ENCODE results near the gene ADGRV1.

Gene ADGRV1

GRCh38 chr5:91072881-91073280 is 514.3 kb downstream of the ADGRV1 start:
- TF ChIP-seq POLR2AphosphoS5 (IDR thresholded peaks at IDR 0.05; ENCODE audit: low read depth, low read length) = no peak
- TF ChIP-seq REST (IDR thresholded peaks at IDR 0.05; ENCODE audit: insufficient read depth in 1 of 2, low read depth in 2 of 2, low read length in 2 of 2) = no peak
- no peak for TF ChIP-seq SIN3A (IDR thresholded peaks at IDR 0.05; ENCODE audit: borderline replicate concordance, insufficient read depth, low read length)
- no peak for TF ChIP-seq TAF1 (IDR thresholded peaks at IDR 0.05; ENCODE audit: borderline replicate concordance, insufficient read depth, low read length)
- TF ChIP-seq FOXP2 (optimal IDR thresholded peaks at IDR 0.05; ENCODE audit: borderline replicate concordance, extremely low read depth, extremely low read length, insufficient read depth) = no peak

GRCh38 chr5:91074615-91075014 is 516.0 kb downstream of the ADGRV1 start:
- TF ChIP-seq POLR2AphosphoS5 (IDR thresholded peaks at IDR 0.05; ENCODE audit: low read depth, low read length) = no peak
- no peak for TF ChIP-seq SIN3A (IDR thresholded peaks at IDR 0.05; ENCODE audit: borderline replicate concordance, insufficient read depth, low read length)
- TF ChIP-seq REST (IDR thresholded peaks at IDR 0.05; ENCODE audit: insufficient read depth in 1 of 2, low read depth in 2 of 2, low read length in 2 of 2) = no peak
- TF ChIP-seq TAF1 (IDR thresholded peaks at IDR 0.05; ENCODE audit: borderline replicate concordance, insufficient read depth, low read length) = no peak
- TF ChIP-seq FOXP2 (optimal IDR thresholded peaks at IDR 0.05; ENCODE audit: borderline replicate concordance, extremely low read depth, extremely low read length, insufficient read depth) = no peak

- TF ChIP-seq REST (IDR thresholded peaks at IDR 0.05; ENCODE audit: insufficient read depth in 1 of 2, low read depth in 2 of 2, low read length in 2 of 2) = no peak
- TF ChIP-seq TAF1 (IDR thresholded peaks at IDR 0.05; ENCODE audit: borderline replicate concordance, insufficient read depth, low read length) = no peak
- no peak for TF ChIP-seq POLR2AphosphoS5 (IDR thresholded peaks at IDR 0.05; ENCODE audit: low read depth, low read length)
- no peak for TF ChIP-seq SIN3A (IDR thresholded peaks at IDR 0.05; ENCODE audit: borderline replicate concordance, insufficient read depth, low read length)
- no peak for TF ChIP-seq FOXP2 (optimal IDR thresholded peaks at IDR 0.05; ENCODE audit: borderline replicate concordance, extremely low read depth, extremely low read length, insufficient read depth)
Observed at GRCh38 chr5:91076138-91076537, 517.5 kb downstream of the ADGRV1 start.

GRCh38 chr5:91077623-91078022 is 519.0 kb downstream of the ADGRV1 start:
- TF ChIP-seq FOXP2 (optimal IDR thresholded peaks at IDR 0.05; ENCODE audit: borderline replicate concordance, extremely low read depth, extremely low read length, insufficient read depth) (no peak), SIN3A (IDR thresholded peaks at IDR 0.05; ENCODE audit: borderline replicate concordance, insufficient read depth, low read length) (no peak), TAF1 (IDR thresholded peaks at IDR 0.05; ENCODE audit: borderline replicate concordance, insufficient read depth, low read length) (no peak), POLR2AphosphoS5 (IDR thresholded peaks at IDR 0.05; ENCODE audit: low read depth, low read length) (no peak), REST (IDR thresholded peaks at IDR 0.05; ENCODE audit: insufficient read depth in 1 of 2, low read depth in 2 of 2, low read length in 2 of 2) (no peak)

GRCh38 chr5:91079037-91079436 is 520.4 kb downstream of the ADGRV1 start:
- TF ChIP-seq FOXP2 (optimal IDR thresholded peaks at IDR 0.05; ENCODE audit: borderline replicate concordance, extremely low read depth, extremely low read length, insufficient read depth) (no peak), SIN3A (IDR thresholded peaks at IDR 0.05; ENCODE audit: borderline replicate concordance, insufficient read depth, low read length) (no peak), REST (IDR thresholded peaks at IDR 0.05; ENCODE audit: insufficient read depth in 1 of 2, low read depth in 2 of 2, low read length in 2 of 2) (no peak), POLR2AphosphoS5 (IDR thresholded peaks at IDR 0.05; ENCODE audit: low read depth, low read length) (no peak), TAF1 (IDR thresholded peaks at IDR 0.05; ENCODE audit: borderline replicate concordance, insufficient read depth, low read length) (no peak)

Data from PFSK-1 (cell line).